Aortic smooth muscle cell (primary cell): ENCODE measurements around the gene CDHR5. TPM values are rescaled to one million over a fixed set of nuclear protein-coding genes. Genes with fewer than 3 reads are reported as not detected.

Experiments
- total RNA-seq: library from RNA; depleted of rRNA; stranded (reverse); fragments of >200 nt; gene quantifications from 2 replicates; pipeline ENCODE4 v1.2.3, GENCODE V29; 2014

The CDHR5 gene
- total RNA-seq = not detected in 2 replicates

GRCh38 chr11:624705-625635, at the start of gene CDHR5:
TSS of gene CDHR5 (minus strand) at chr11:624955. CDS start at chr11:624902, 53 bp downstream.

GRCh38 chr11:636511-637332, 12.0 kb upstream of the CDHR5 start, which contains the start of gene DRD4:
TSS of gene DRD4 (plus strand) at chr11:637269. CDS start at chr11:637305, 36 bp downstream.

DNA sequence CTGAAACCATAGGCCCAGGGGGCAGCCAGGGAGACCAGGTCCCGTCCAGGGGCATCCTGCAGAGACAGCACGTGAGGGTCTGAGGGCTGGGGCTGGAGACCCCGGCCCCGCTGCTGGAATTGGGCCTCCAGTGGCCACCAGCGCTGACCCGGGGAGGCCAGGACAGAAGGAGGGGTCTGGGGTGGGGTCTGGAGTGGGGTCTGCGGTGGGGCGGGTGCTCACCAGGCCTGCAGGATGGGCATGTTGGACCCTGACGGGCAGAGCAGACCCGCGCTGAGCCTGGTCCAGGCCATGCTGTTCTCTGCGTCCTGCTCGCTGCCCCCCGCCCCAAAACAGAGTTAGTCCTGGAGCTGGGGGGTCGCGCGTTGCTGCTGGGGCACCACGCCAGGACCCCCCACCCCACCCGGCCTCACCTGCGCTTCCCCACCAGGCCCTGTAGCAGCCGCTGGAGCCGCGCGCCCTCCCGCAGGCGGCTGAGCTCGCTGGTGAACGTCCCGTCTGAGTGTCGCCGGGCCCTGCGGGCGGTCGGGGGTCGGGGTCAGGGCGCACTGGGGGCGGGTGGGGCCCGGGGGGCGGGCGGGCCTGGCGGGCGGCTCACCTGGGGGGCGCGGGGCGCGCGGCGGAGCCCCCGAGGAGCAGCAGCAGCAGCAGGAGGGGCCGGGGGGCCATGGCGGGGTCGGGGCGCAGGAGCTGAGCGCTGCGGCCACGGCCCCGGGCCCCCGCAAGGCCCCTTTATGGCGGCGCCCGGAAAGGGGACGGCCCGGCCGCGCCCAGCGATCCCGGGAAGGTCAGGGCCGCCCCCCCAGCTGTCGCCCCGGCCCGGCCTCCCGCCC, 1.9 kb upstream of the CDHR5 start, which contains the start of gene SCT:
SCT (minus strand) TSS at position 707 of the 833 bp plus-strand sequence; CDS start at position 669, 38 bp downstream.

DNA sequence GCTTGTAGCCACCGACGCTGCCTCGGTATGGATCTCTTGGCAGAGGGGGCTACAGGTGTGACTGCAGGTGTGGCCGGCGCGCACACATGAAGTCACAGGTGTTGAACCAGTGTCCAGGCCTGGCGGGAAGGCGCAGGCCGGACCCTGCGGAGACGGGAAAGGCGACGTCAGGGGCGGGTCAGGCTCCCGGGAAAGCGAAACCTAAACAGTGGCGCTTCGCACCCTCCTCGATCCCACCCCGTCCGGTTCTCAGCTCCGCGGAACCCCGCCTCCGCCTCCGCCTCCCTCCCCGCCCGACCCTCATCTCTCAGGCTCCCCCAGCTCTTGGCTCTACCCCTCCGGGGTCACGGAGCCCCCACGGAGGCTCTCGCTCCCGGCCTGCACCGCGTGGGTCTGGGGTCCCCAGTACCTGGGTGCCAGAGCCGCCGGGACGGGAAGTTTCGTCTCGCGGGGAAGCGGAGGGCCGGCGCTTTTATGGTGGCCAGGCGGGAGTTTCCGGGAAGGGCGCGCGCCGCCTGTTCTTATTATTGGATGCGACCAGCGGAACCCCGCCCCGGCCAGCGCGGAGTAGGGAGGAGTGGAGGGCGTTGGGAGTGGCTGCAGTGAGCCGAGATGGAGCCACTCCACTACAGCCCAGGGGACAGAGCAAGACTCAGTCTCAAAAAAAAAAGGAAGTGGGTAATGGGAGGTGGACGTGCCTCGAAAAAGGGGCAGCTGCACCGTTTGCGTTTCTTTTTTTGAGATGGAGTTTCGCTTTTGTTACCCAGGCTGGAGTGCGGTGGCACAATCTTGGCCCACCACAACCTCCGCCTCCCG, 9.0 kb downstream of the CDHR5 start, which contains the start of gene IRF7:
IRF7 (minus strand) TSS at position 447 of the 816 bp plus-strand sequence. CDS start 586 bp downstream, outside the sequence.

GRCh38 chr11:575996-576768, 48.6 kb downstream of the CDHR5 start, which contains the start of gene PHRF1:
TSS of gene PHRF1 (plus strand) at chr11:576470. CDS start at chr11:581513, 5,043 bp downstream.

Other genes with a start within 250 kb of the CDHR5 start
- 0.81 and 1.3 TPM in 2 replicates for gene PKP3, start 230.7 kb downstream of the CDHR5 start, total RNA-seq
- 17.8 and 19.3 TPM in 2 replicates for gene SIGIRR, start 210.0 kb downstream of the CDHR5 start, total RNA-seq
- gene ANO9, start 182.9 kb downstream of the CDHR5 start, total RNA-seq = not detected in 2 replicates
- 25.6 and 32.0 TPM in 2 replicates for gene PTDSS2, start 174.7 kb downstream of the CDHR5 start, total RNA-seq
- 420 and 478 TPM in 2 replicates for gene RNH1, start 117.7 kb downstream of the CDHR5 start, total RNA-seq
- 77.6 and 105 TPM in 2 replicates for gene HRAS, start 89.4 kb downstream of the CDHR5 start, total RNA-seq
- gene LRRC56, start 87.4 kb downstream of the CDHR5 start, total RNA-seq = 0.25 and 0.53 TPM in 2 replicates
- gene LMNTD2, start 64.2 kb downstream of the CDHR5 start, total RNA-seq = 0.13 and 0.19 TPM in 2 replicates
- gene RASSF7, start 64.0 kb downstream of the CDHR5 start, total RNA-seq = 1.2 and 1.7 TPM in 2 replicates
- gene PHRF1, start 48.5 kb downstream of the CDHR5 start, total RNA-seq = 21.7 and 27.9 TPM in 2 replicates
- 8.6 and 9.8 TPM in 2 replicates for gene IRF7, start 9.0 kb downstream of the CDHR5 start, total RNA-seq
- not detected in 2 replicates for gene SCT, start 2.2 kb upstream of the CDHR5 start, total RNA-seq
- 0.06 TPM in 1 of 2 replicates, not detected in the other for gene DRD4, start 12.3 kb upstream of the CDHR5 start, total RNA-seq
- gene DEAF1, start 70.3 kb upstream of the CDHR5 start, total RNA-seq = 31.4 and 31.7 TPM in 2 replicates
- gene TMEM80, start 70.9 kb upstream of the CDHR5 start, total RNA-seq = 6.8 and 7.9 TPM in 2 replicates
- 29.9 and 31.0 TPM in 2 replicates for gene EPS8L2, start 81.3 kb upstream of the CDHR5 start, total RNA-seq
- gene TALDO1, start 122.5 kb upstream of the CDHR5 start, total RNA-seq = 163 and 213 TPM in 2 replicates
- 21.5 and 22.3 TPM in 2 replicates for gene GATD1, start 152.5 kb upstream of the CDHR5 start, total RNA-seq
- 0.66 and 0.75 TPM in 2 replicates for gene CEND1, start 165.1 kb upstream of the CDHR5 start, total RNA-seq
- 7.1 and 10.7 TPM in 2 replicates for gene SLC25A22, start 173.3 kb upstream of the CDHR5 start, total RNA-seq
- gene PIDD1, start 180.3 kb upstream of the CDHR5 start, total RNA-seq = 3.3 and 4.4 TPM in 2 replicates
- gene RPLP2, start 185.0 kb upstream of the CDHR5 start, total RNA-seq = 310 and 345 TPM in 2 replicates
- gene PNPLA2, start 194.0 kb upstream of the CDHR5 start, total RNA-seq = 35.0 and 35.6 TPM in 2 replicates
- gene CRACR2B, start 203.0 kb upstream of the CDHR5 start, total RNA-seq = 4.6 and 4.9 TPM in 2 replicates
- 687 and 834 TPM in 2 replicates for gene CD151, start 208.0 kb upstream of the CDHR5 start, total RNA-seq
- 431 and 461 TPM in 2 replicates for gene POLR2L, start 217.6 kb upstream of the CDHR5 start, total RNA-seq
- gene TSPAN4, start 217.9 kb upstream of the CDHR5 start, total RNA-seq = 185 and 221 TPM in 2 replicates